ENCODE results near the gene CGREF1.

DNA sequence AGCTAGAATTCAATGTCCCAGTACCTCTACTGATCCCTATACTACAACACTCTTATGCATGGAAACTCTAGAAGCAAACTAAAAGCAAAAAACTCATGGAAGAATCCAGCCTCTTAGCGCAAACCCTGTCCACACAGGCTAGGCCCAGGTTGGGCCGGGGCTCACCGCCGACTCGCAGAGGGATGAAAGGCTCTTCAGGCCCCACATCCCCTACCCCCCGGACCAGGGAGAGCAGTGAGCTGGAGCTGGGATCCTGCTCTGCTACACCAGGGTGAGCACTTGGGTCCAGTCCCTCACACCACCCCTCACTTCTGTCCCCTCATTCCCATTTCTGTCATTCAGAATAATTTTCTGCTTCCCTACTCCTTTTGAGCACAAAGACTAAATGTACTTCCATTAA, 49.5 kb downstream of the CGREF1 start:
- TF ChIP-seq, protein P1, sequence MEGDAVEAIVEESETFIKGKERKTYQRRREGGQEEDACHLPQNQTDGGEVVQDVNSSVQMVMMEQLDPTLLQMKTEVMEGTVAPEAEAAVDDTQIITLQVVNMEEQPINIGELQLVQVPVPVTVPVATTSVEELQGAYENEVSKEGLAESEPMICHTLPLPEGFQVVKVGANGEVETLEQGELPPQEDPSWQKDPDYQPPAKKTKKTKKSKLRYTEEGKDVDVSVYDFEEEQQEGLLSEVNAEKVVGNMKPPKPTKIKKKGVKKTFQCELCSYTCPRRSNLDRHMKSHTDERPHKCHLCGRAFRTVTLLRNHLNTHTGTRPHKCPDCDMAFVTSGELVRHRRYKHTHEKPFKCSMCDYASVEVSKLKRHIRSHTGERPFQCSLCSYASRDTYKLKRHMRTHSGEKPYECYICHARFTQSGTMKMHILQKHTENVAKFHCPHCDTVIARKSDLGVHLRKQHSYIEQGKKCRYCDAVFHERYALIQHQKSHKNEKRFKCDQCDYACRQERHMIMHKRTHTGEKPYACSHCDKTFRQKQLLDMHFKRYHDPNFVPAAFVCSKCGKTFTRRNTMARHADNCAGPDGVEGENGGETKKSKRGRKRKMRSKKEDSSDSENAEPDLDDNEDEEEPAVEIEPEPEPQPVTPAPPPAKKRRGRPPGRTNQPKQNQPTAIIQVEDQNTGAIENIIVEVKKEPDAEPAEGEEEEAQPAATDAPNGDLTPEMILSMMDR (IDR thresholded peaks at IDR 0.05): no peak
- no peak for TF ChIP-seq POLR2AphosphoS5 (IDR thresholded peaks at IDR 0.05; ENCODE audit: insufficient read depth in 1 of 2, low read depth in 1 of 2)
- TF ChIP-seq POLR2A (IDR thresholded peaks at IDR 0.05): no peak
